NCI-H2227 (cell line): ENCODE data around the gene KCTD17.

Experiments
- DNase-seq: peaks from one replicate; lab custom pipeline; 2025; ENCODE audit not compliant: unreplicated experiment; lab: John Stamatoyannopoulos, UW

KCTD17 gene

GRCh38 chr22:37077802-37078448 is 26.4 kb downstream of the KCTD17 start:
- DNase-seq: peak; percentile 42

GRCh38 chr22:37079158-37079557 is 27.6 kb downstream of the KCTD17 start:
- DNase-seq: no peak

- DNase-seq: no peak
Measured at GRCh38 chr22:37079668-37080171, 28.2 kb downstream of the KCTD17 start.

- no peak for DNase-seq
Measured at GRCh38 chr22:37080438-37080837, 28.9 kb downstream of the KCTD17 start.

- DNase-seq: no peak
Measured at GRCh38 chr22:37080838-37081237, 29.3 kb downstream of the KCTD17 start.

- DNase-seq: no peak
Measured at GRCh38 chr22:37082251-37082873, 30.8 kb downstream of the KCTD17 start.

GRCh38 chr22:37083914-37084313 is 32.4 kb downstream of the KCTD17 start:
- no peak for DNase-seq

GRCh38 chr22:37084385-37084784 is 32.8 kb downstream of the KCTD17 start:
- no peak for DNase-seq

- DNase-seq: no peak
Measured at GRCh38 chr22:37086184-37086583, 34.6 kb downstream of the KCTD17 start.

- DNase-seq: no peak
Measured at GRCh38 chr22:37088108-37088605, 36.6 kb downstream of the KCTD17 start.

GRCh38 chr22:37088750-37089408 is 37.3 kb downstream of the KCTD17 start:
- no peak for DNase-seq

- no peak for DNase-seq
Measured at GRCh38 chr22:37089434-37089833, 37.9 kb downstream of the KCTD17 start.

GRCh38 chr22:37090920-37091695 is 39.6 kb downstream of the KCTD17 start:
- no peak for DNase-seq

GRCh38 chr22:37091994-37092393 is 40.5 kb downstream of the KCTD17 start:
- DNase-seq: no peak

- no peak for DNase-seq
Measured at GRCh38 chr22:37092997-37093396, 41.5 kb downstream of the KCTD17 start.

GRCh38 chr22:37094239-37094638 is 42.7 kb downstream of the KCTD17 start:
- DNase-seq: no peak

GRCh38 chr22:37095113-37095512 is 43.6 kb downstream of the KCTD17 start:
- no peak for DNase-seq

GRCh38 chr22:37097346-37097745 is 45.8 kb downstream of the KCTD17 start:
- no peak for DNase-seq

GRCh38 chr22:37098976-37099591 is 47.5 kb downstream of the KCTD17 start:
- DNase-seq: no peak

- no peak for DNase-seq
Measured at GRCh38 chr22:37100589-37101127, 49.1 kb downstream of the KCTD17 start.
